Hepatocyte (in vitro differentiated cells): Measurements from ENCODE around the gene SPSB1. TPM values are rescaled to one million over a fixed set of nuclear protein-coding genes. Genes with fewer than 3 reads are reported as not detected.

Source experiments
- DNase-seq: peaks from one replicate; pipeline ENCODE4 v3.0.0-alpha.2; 2016; ENCODE audit warnings: low spot score
- H2AFZ ChIP-seq: fragments of 200-600 bp; sonication (generic); 2 replicates; pipeline ENCODE4 v1.6.0; 2016; ENCODE audit warnings: antibody characterized with exemption, mild to moderate bottlenecking
- H3K27ac ChIP-seq: fragments of 200-600 bp; sonication (generic); 2 replicates; pipeline ENCODE4 v1.5.1; 2016; ENCODE audit warnings: mild to moderate bottlenecking
- H3K27me3 ChIP-seq: fragments of 200-600 bp; sonication (generic); 2 replicates; pipeline ENCODE4 v1.6.1; 2016
- H3K36me3 ChIP-seq: fragments of 200-600 bp; sonication (generic); replicated peaks from 2 replicates; pipeline ENCODE4 v1.5.1; 2016; ENCODE audit warnings: low read depth; ENCODE audit not compliant: insufficient read depth
- H3K4me1 ChIP-seq: fragments of 200-600 bp; sonication (generic); 2 replicates; pipeline ENCODE4 v1.5.1; 2016; ENCODE audit warnings: mild to moderate bottlenecking, moderate library complexity; ENCODE audit not compliant: insufficient read depth
- H3K4me2 ChIP-seq: fragments of 200-600 bp; sonication (generic); 2 replicates; pipeline ENCODE4 v1.6.0; 2016
- H3K4me3 ChIP-seq: fragments of 200-600 bp; sonication (generic); 2 replicates; pipeline ENCODE4 v1.5.1; 2016; ENCODE audit warnings: mild to moderate bottlenecking
- H3K79me2 ChIP-seq: fragments of 200-600 bp; sonication (generic); 2 replicates; pipeline ENCODE4 v1.6.0; 2017; ENCODE audit warnings: mild to moderate bottlenecking
- H3K9me2 ChIP-seq: fragments of 200-600 bp; sonication (generic); replicated peaks from 2 replicates; pipeline ENCODE4 v1.6.0; 2017; ENCODE audit warnings: mild to moderate bottlenecking; ENCODE audit not compliant: insufficient read depth
- H3K9me3 ChIP-seq: fragments of 200-600 bp; sonication (generic); 2 replicates; pipeline ENCODE4 v1.5.1; 2016; ENCODE audit warnings: low read depth, mild to moderate bottlenecking
- H4K20me1 ChIP-seq: fragments of 200-600 bp; sonication (generic); 2 replicates; pipeline ENCODE4 v1.6.0; 2016; ENCODE audit warnings: mild to moderate bottlenecking; ENCODE audit not compliant: insufficient read depth, poor library complexity, severe bottlenecking
- CTCF ChIP-seq: fragments of 200-600 bp; sonication (generic); IDR thresholded peaks from 2 replicates; pipeline ENCODE4 v1.5.1; 2016; ENCODE audit warnings: antibody characterized with exemption, mild to moderate bottlenecking; ENCODE audit not compliant: poor library complexity
- EZH2 ChIP-seq: fragments of 200-600 bp; sonication (generic); IDR thresholded peaks from 2 replicates; pipeline ENCODE4 v1.6.1; 2016; ENCODE audit warnings: antibody characterized with exemption, mild to moderate bottlenecking, borderline replicate concordance
- EZH2phosphoT487 ChIP-seq: fragments of 200-600 bp; sonication (generic); IDR thresholded peaks from one replicate; pipeline ENCODE4 v1.6.1; 2018; ENCODE audit warnings: antibody characterized with exemption, mild to moderate bottlenecking, low read depth, moderate library complexity; ENCODE audit not compliant: unreplicated experiment, severe bottlenecking
- WGBS: methylation state at CpG from one replicate; pipeline ENCODE4 v1.1.6; 2016; ENCODE audit warnings: low lambda C conversion rate; ENCODE audit errors: missing lambda C conversion rate; 5-methylcytosine and 5-hydroxymethylcytosine counted together
- polyA plus RNA-seq: library from polyadenylated mRNA; unstranded; fragments of >200 nt; fragmentation: Nextera tagmentation; extraction: Ambion mirVana; gene quantifications from 2 replicates; pipeline ENCODE4 v1.2.1, GENCODE V29; 2016
- total RNA-seq: library from RNA; depleted of rRNA; stranded (reverse); fragments of >200 nt; gene quantifications from 2 replicates; pipeline ENCODE4 v1.2.3, GENCODE V29; 2014

The SPSB1 gene
- total and polyA plus RNA-seq, 2 experiments from 2014 or later, result 61.3 to 102 TPM

DNA sequence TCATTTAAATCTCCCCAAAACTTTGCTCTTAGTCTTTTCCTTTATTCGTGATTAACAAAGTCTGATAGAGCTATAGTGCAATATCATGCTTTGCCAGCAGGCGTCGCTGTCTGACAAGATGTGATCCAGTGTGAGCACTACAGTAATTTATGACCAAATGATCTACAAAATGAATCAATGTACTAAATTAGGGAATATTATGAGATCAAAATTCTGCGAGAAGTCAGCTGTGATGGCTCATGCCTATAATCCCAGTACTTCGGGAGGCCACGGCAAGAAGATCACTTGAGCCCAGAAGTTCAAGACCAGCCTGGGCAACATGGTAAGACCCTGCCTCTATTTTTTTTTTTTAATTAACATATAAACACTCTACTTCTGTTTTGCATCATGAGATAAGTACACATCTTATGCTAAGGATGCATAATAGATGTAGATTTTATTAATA is 3.6 kb upstream of the SPSB1 start:
- DNase-seq, result peak; percentile 71
- Histone ChIP-seq H3K4me2 (no peak overlapping the region), H3K4me3 (no peak overlapping the region), H2AFZ (no peak overlapping the region), H3K9me2 (no peaks in the 10 kb centered on the region), H3K9me3 (no peaks in the 10 kb centered on the region), H3K36me3 (no peaks in the 10 kb centered on the region), H3K27me3 (no peaks in the 10 kb centered on the region), H3K79me2 (peaks cover 9% of the 10 kb centered on the region), H3K27ac (peak overlapping the region; percentile 75), H4K20me1 (peaks cover 4% of the 10 kb centered on the region), H3K4me1 (peaks cover 10% of the 10 kb centered on the region)
- WGBS, result 52% methylated on average over 6 of the region's 6 CpGs
- TF ChIP-seq EZH2phosphoT487, result no peak
- no peak for TF ChIP-seq EZH2
- TF ChIP-seq CTCF, result peak; percentile 74

DNA sequence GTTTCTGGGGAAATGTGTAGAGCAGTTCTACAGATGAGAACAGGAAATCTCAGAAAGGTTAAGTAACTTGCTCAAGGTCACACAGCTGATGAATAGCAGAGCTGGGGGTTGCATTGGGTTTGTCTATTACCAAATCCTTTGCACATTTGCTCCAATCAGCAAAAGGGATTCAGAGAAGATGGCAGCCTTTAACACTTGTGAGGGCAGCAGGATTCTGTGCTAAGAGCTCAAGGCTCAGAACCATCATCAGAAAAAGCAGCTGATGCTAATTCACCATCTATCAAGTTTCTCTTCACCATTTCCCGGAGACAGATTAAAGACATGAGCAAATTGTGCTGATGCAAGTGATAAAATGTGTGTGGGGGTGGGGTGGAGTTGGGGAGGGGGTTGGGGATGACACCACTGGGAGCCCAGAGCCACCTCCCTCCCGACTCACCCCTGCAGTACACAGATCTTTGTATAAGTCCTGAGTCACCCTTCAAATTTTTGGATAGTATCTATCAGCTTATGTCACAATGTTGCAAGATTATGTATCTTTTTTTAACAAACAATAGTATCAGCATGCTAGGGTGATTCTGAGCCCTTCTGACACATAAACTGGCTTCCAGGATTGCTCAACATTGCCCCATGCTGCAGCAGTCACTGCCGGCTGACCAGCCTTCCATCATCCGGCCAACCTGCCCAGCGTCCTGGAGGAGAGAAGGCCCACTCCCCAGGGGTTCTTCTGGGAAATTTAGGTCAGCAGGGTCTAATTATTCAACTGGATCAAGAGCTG is 2.8 kb upstream of the SPSB1 start:
- WGBS, result 37% methylated on average over 5 of the region's 5 CpGs
- Histone ChIP-seq H3K27ac (peak overlapping the region; percentile 75), H2AFZ (no peak overlapping the region), H3K79me2 (peaks cover 17% of the 10 kb centered on the region), H3K4me1 (peaks cover 14% of the 10 kb centered on the region), H3K4me3 (no peak overlapping the region), H3K27me3 (no peaks in the 10 kb centered on the region), H3K9me3 (no peaks in the 10 kb centered on the region), H4K20me1 (peaks cover 12% of the 10 kb centered on the region), H3K9me2 (no peaks in the 10 kb centered on the region), H3K4me2 (no peak overlapping the region), H3K36me3 (no peaks in the 10 kb centered on the region)
- no peak for TF ChIP-seq EZH2
- TF ChIP-seq CTCF, result no peak
- TF ChIP-seq EZH2phosphoT487, result no peak
- DNase-seq, result peak; percentile 71

DNA sequence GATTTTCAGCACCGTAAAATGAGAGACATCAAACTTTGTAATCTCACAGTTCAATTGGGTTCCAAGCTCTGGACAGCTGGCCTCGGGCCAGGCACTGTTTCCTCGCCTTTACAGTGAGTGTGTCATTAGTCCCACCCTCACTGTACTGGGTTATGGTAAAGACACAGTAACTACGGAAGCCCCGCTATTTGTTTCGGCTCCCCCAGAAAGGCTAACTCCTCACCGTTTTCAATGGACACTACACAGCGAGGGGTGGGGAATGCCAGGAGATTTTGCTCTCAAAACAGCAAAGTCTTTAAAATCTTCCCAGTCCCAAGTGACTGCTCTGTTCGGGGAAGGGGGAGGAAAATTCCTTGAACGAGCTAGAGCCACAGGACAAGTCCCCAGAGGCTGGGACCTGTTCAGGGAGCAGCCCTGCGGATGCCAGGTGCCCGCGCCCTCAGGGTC is 757 bp upstream of the SPSB1 start:
- H3K27me3 ChIP-seq, result no peaks in the 10 kb centered on the region
- H3K4me1 ChIP-seq, result peaks cover 27% of the 10 kb centered on the region

More for the DNA sequence above, 757 bp upstream of the SPSB1 start:
- peak overlapping the region; percentile 62 for H2AFZ ChIP-seq
- no peaks in the 10 kb centered on the region for H3K9me3 ChIP-seq
- no peaks in the 10 kb centered on the region for H3K36me3 ChIP-seq
- peaks cover 37% of the 10 kb centered on the region for H3K79me2 ChIP-seq
- H3K9me2 ChIP-seq, result no peaks in the 10 kb centered on the region
- peak overlapping the region; percentile 89 for H3K27ac ChIP-seq
- peaks cover 32% of the 10 kb centered on the region for H4K20me1 ChIP-seq
- peak overlapping the region; percentile 95 for H3K4me2 ChIP-seq
- peak; percentile 78 for DNase-seq
- peak overlapping the region; percentile 98 for H3K4me3 ChIP-seq
- whole genome bisulfite sequencing, result 13% methylated on average over 13 of the region's 13 CpGs
- TF ChIP-seq CTCF (no peak), EZH2phosphoT487 (no peak), EZH2 (no peak)
